ENCODE results near the gene TMEM245. TPM values are rescaled to one million over a fixed set of nuclear protein-coding genes. Genes with fewer than 3 reads are reported as not detected.

TMEM245 gene
- total RNA-seq, 1 experiment from 2014 or later = 110 TPM

DNA sequence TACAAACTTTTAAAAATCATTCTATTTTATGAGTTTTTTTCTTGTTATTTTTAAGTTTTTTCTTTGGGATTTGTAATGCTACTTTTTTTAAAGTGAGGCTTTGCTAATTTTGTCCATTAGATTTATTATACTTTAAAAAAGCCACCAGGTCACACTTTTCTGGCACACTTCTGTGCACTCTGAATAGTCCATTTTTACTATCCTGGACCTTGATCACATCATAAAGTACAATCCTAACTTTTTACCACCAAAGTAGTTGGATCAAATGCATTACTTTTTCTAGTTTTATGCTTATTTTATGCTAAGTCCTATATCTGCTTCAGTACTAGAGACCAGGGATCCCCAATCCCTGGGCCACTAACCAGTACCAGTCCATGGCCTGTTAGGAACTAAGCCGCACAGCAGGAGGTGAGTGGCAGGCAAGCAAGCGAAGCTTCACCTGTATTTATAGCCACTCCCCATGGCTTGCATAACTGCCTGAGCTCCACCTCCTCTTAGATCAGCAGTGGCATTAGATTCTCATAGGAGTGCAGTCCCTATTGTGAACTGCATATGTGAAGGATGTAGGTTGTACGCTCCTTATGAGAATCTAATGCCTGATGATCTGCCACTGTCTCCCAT is 31.3 kb upstream of the TMEM245 start:
- Mint-ChIP-seq H3K27ac (ENCODE audit: unreplicated experiment) (no peak overlapping the region), H3K9me3 (ENCODE audit: unreplicated experiment) (no peaks in the 10 kb centered on the region), H3K36me3 (ENCODE audit: insufficient read depth, unreplicated experiment) (no peaks in the 10 kb centered on the region), H3K27me3 (ENCODE audit: insufficient read depth, unreplicated experiment) (no peaks in the 10 kb centered on the region), H3K4me3 (ENCODE audit: unreplicated experiment) (no peak overlapping the region), H3K4me1 (ENCODE audit: low read depth, unreplicated experiment) (no peaks in the 10 kb centered on the region)
- H3K27me3 ChIP-seq (replicated peaks; ENCODE audit: control insufficient read depth, insufficient read depth, low read length) = no peaks in the 10 kb centered on the region
- ChIA-PET CTCF (interaction anchor here (0.6 kb wide), 1 partner anchor 103 kb away, joined by 5 read pairs; no protein-coding TSS in a partner anchor), POLR2A (no interaction called here)
- no TSS peak for BruUV-seq (replicated peaks)
- H3K4me3 ChIP-seq (ENCODE audit: low read depth, low read length) = no peak overlapping the region
- no peak for DNase-seq
- intact Hi-C loops (cut with micrococcal nuclease; ENCODE audit: unreplicated experiment) = no loop called here
- H3K4me1 ChIP-seq = no peaks in the 10 kb centered on the region
- peaks cover 16% of the 10 kb centered on the region for H3K9me3 ChIP-seq
- no peaks in the 10 kb centered on the region for H3K36me3 ChIP-seq (ENCODE audit: control insufficient read depth, insufficient read depth, low read length)
- TF ChIP-seq, protein P1, sequence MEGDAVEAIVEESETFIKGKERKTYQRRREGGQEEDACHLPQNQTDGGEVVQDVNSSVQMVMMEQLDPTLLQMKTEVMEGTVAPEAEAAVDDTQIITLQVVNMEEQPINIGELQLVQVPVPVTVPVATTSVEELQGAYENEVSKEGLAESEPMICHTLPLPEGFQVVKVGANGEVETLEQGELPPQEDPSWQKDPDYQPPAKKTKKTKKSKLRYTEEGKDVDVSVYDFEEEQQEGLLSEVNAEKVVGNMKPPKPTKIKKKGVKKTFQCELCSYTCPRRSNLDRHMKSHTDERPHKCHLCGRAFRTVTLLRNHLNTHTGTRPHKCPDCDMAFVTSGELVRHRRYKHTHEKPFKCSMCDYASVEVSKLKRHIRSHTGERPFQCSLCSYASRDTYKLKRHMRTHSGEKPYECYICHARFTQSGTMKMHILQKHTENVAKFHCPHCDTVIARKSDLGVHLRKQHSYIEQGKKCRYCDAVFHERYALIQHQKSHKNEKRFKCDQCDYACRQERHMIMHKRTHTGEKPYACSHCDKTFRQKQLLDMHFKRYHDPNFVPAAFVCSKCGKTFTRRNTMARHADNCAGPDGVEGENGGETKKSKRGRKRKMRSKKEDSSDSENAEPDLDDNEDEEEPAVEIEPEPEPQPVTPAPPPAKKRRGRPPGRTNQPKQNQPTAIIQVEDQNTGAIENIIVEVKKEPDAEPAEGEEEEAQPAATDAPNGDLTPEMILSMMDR (IDR thresholded peaks at IDR 0.05; ENCODE audit: insufficient read depth in 1 of 2, low read depth in 1 of 2, low read length in 1 of 2, severe bottlenecking in 1 of 2, unreplicated experiment in 1 of 2) = no peak

GRCh38 chr9:109149722-109150121 is 30.0 kb upstream of the TMEM245 start:
- H3K27ac Mint-ChIP-seq (ENCODE audit: unreplicated experiment) = no peak overlapping the region
- TF ChIP-seq, protein P1 (IDR thresholded peaks at IDR 0.05; ENCODE audit: insufficient read depth in 1 of 2, low read depth in 1 of 2, low read length in 1 of 2, severe bottlenecking in 1 of 2, unreplicated experiment in 1 of 2) = no peak
- H3K36me3 Mint-ChIP-seq (ENCODE audit: insufficient read depth, unreplicated experiment) = no peaks in the 10 kb centered on the region
- no peaks in the 10 kb centered on the region for H3K4me1 ChIP-seq
- no peak for DNase-seq
- H3K4me3 ChIP-seq (ENCODE audit: low read depth, low read length) = no peak overlapping the region
- no TSS peak for BruUV-seq (replicated peaks)
- H3K4me1 Mint-ChIP-seq (ENCODE audit: low read depth, unreplicated experiment) = no peaks in the 10 kb centered on the region
- H3K27me3 Mint-ChIP-seq (ENCODE audit: insufficient read depth, unreplicated experiment) = no peaks in the 10 kb centered on the region
- no peaks in the 10 kb centered on the region for H3K9me3 Mint-ChIP-seq (ENCODE audit: unreplicated experiment)
- H3K27me3 ChIP-seq (replicated peaks; ENCODE audit: control insufficient read depth, insufficient read depth, low read length) = no peaks in the 10 kb centered on the region
- ChIA-PET CTCF (no interaction called here), POLR2A (no interaction called here)
- no peaks in the 10 kb centered on the region for H3K36me3 ChIP-seq (ENCODE audit: control insufficient read depth, insufficient read depth, low read length)
- intact Hi-C loops (cut with micrococcal nuclease; ENCODE audit: unreplicated experiment) = no loop called here
- peaks cover 16% of the 10 kb centered on the region for H3K9me3 ChIP-seq
- no peak overlapping the region for H3K4me3 Mint-ChIP-seq (ENCODE audit: unreplicated experiment)

DNA sequence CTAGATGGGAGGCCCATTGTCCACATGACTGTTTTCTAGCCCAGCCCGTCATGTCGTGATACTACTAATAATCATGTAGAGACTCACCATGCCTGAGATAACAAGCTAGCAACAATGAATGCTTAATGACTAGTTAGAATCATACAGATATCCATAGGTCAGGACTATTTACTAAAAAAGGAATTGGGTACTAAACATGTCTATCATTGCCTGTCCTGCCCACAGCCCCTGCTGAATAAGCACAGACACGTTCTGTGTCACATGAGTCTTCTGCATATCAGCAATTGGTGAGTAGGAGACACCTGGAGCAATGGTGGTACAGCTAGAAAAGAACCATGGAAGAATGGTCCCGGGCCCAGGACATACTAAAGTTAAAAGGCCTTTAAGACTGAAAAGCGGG is 29.3 kb upstream of the TMEM245 start:
- Histone ChIP-seq H3K27me3 (replicated peaks; ENCODE audit: control insufficient read depth, insufficient read depth, low read length) (no peaks in the 10 kb centered on the region), H3K4me1 (no peaks in the 10 kb centered on the region), H3K36me3 (ENCODE audit: control insufficient read depth, insufficient read depth, low read length) (no peaks in the 10 kb centered on the region), H3K4me3 (ENCODE audit: low read depth, low read length) (no peak overlapping the region), H3K9me3 (peaks cover 13% of the 10 kb centered on the region)
- TF ChIP-seq, protein P1 (IDR thresholded peaks at IDR 0.05; ENCODE audit: insufficient read depth in 1 of 2, low read depth in 1 of 2, low read length in 1 of 2, severe bottlenecking in 1 of 2, unreplicated experiment in 1 of 2) = no peak
- Mint-ChIP-seq H3K4me3 (ENCODE audit: unreplicated experiment) (no peak overlapping the region), H3K27ac (ENCODE audit: unreplicated experiment) (no peak overlapping the region), H3K27me3 (ENCODE audit: insufficient read depth, unreplicated experiment) (no peaks in the 10 kb centered on the region), H3K9me3 (ENCODE audit: unreplicated experiment) (no peaks in the 10 kb centered on the region), H3K4me1 (ENCODE audit: low read depth, unreplicated experiment) (no peaks in the 10 kb centered on the region), H3K36me3 (ENCODE audit: insufficient read depth, unreplicated experiment) (no peaks in the 10 kb centered on the region)
- POLR2A ChIA-PET = no interaction called here
- CTCF ChIA-PET = no interaction called here
- no peak for DNase-seq
- no TSS peak for BruUV-seq (replicated peaks)
- intact Hi-C loops (cut with micrococcal nuclease; ENCODE audit: unreplicated experiment) = no loop called here
